Ovary (tissue), 3 donors: ENCODE data around the gene EXOC3L1.

Experiments used
- EP300 ChIP-seq: sonication (generic); formaldehyde crosslinking; IDR thresholded peaks from one replicate; pipeline ENCODE4 v1.6.1; 2017; ENCODE audit warnings: antibody characterized with exemption
- POLR2A ChIP-seq: fragments of 450-650 bp; IDR thresholded peaks from one replicate; pipeline ENCODE4 v1.6.1; 2017; ENCODE audit warnings: antibody characterized with exemption, mild to moderate bottlenecking, moderate library complexity
- TF ChIP-seq, protein P1 (sequence below), 3 donors: fragments of 450-650 bp in 2 of 3; fragments of 200-600 bp in 1 of 3; IDR thresholded peaks; one replicate each; pipeline versions ENCODE4 v1.5.1 to v1.8.0; 2016 to 2022; ENCODE audit warnings: antibody characterized with exemption in 3 of 3, mild to moderate bottlenecking in 1 of 3
- donor health status: DM: no; HTN: no; CAD: no.

DNA sequence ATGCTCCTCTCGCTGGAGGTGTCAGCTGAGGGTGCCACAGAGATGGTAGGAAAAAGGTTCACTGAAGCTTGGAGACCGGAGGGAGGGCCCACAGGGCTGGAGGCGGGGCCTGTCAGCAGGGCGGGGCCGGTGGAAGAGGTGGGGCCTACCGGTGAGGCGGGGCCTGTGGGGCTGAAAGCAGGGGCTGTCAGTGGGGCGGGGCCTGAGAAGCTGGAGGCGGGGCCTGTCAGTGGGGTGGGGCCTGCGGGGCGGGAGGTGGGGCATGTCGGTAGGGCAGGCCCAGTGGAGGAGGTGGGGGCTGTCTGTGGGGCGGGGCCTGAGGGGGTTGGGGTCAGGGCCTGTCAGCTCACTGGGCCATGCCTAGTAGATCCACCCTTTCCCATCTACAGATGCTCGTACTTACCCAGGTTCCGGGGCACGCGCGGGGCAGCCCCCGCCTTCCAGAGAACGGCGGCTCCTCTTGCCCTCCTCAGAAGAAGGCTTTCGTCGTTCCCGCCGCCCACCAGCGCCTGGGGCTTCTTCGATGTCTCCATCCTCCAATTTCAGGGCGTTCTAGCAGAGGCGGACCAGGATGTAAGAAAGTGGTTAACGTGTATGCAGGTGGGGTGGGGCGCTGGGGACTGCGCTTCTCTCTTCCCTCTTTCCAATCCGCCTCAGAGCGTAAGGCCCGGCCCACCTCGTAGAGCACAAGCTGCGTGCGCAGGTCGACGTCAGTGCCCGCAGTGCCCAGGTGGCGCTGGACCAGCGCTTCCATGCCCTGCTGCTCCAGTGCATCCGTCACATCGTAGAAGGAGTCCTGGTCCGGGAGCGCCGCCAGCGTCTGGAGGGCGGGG is 46.8 kb upstream of the EXOC3L1 start:
- TF ChIP-seq, protein P1, sequence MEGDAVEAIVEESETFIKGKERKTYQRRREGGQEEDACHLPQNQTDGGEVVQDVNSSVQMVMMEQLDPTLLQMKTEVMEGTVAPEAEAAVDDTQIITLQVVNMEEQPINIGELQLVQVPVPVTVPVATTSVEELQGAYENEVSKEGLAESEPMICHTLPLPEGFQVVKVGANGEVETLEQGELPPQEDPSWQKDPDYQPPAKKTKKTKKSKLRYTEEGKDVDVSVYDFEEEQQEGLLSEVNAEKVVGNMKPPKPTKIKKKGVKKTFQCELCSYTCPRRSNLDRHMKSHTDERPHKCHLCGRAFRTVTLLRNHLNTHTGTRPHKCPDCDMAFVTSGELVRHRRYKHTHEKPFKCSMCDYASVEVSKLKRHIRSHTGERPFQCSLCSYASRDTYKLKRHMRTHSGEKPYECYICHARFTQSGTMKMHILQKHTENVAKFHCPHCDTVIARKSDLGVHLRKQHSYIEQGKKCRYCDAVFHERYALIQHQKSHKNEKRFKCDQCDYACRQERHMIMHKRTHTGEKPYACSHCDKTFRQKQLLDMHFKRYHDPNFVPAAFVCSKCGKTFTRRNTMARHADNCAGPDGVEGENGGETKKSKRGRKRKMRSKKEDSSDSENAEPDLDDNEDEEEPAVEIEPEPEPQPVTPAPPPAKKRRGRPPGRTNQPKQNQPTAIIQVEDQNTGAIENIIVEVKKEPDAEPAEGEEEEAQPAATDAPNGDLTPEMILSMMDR (IDR thresholded peaks at IDR 0.05) = no peak
- TF ChIP-seq POLR2A = no peak
- TF ChIP-seq EP300 = no peak
